Neural cell (in vitro differentiated cells): ENCODE results near the gene MBD4.

ENCODE experiments used
- CTCF ChIP-seq: fragments of 450-650 bp; IDR thresholded peaks from 2 replicates; pipeline ENCODE4 v1.5.1; 2014; ENCODE audit warnings: antibody characterized with exemption, mild to moderate bottlenecking, moderate library complexity; ENCODE audit not compliant: poor library complexity, severe bottlenecking
- EP300 ChIP-seq: fragments of 450-650 bp; conservative IDR thresholded peaks from 2 replicates; pipeline ENCODE4 v1.6.1; 2014; ENCODE audit warnings: antibody characterized with exemption, mild to moderate bottlenecking, moderate library complexity; ENCODE audit not compliant: poor library complexity, severe bottlenecking
- EZH2 ChIP-seq: fragments of 200-600, 300-800 bp; shearing (Covaris generic), sonication (generic); IDR thresholded peaks from 2 replicates; pipeline ENCODE4 v1.6.1; 2014; ENCODE audit warnings: antibody characterized with exemption, low read length, borderline replicate concordance, mild to moderate bottlenecking; ENCODE audit not compliant: insufficient read depth, poor library complexity, severe bottlenecking
- POLR2AphosphoS5 ChIP-seq: IDR thresholded peaks from 2 replicates; pipeline ENCODE4 v1.6.1; 2012
- RAD21 ChIP-seq: fragments of 450-650 bp; conservative IDR thresholded peaks from 2 replicates; pipeline ENCODE4 v1.6.1; 2014; ENCODE audit warnings: antibody characterized with exemption, mild to moderate bottlenecking, moderate library complexity
- REST ChIP-seq: IDR thresholded peaks from 2 replicates; pipeline ENCODE4 v1.6.1; 2012; ENCODE audit warnings: borderline replicate concordance
- TAF1 ChIP-seq: IDR thresholded peaks from 2 replicates; pipeline ENCODE4 v1.6.1; 2012; ENCODE audit warnings: low read depth

GRCh38 chr3:129386984-129387383 lies 52.8 kb downstream of the MBD4 start:
- TF ChIP-seq CTCF (no peak), POLR2AphosphoS5 (no peak), EP300 (no peak), TAF1 (no peak), EZH2 (no peak), REST (no peak), RAD21 (no peak)
